ENCODE results near the gene F10. TPM values are rescaled to one million over a fixed set of nuclear protein-coding genes. Genes with fewer than 3 reads are reported as not detected.
A peak's percentile ranks its signal among the peaks of the same experiment; 100 is the strongest.

Gene F10
- total RNA-seq, 1 donor from 2014 or later, result 8.9 TPM

DNA sequence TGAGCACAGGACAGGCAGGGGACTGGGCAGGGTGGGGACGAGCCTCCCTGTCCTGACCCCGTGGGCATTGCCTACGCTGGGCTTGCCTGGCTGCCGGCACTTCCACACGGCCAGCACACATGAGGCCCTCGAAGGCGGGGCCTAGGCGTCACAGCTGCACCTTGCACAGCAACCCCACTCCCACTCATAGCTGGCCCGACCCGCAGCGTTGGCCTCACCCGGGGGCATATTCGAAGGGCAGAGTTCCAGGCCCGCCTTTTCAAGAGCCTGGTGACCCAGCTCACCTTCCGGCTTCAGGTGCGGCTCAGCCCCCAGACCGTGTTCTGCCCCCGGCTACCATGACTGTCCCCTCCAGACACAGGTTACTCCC lies 19.0 kb downstream of the F10 start:
- no peaks in the 10 kb centered on the region for H3K4me1 ChIP-seq
- intact Hi-C loops (cut with DNase I), result no loop called here
- TF ChIP-seq, protein P1, sequence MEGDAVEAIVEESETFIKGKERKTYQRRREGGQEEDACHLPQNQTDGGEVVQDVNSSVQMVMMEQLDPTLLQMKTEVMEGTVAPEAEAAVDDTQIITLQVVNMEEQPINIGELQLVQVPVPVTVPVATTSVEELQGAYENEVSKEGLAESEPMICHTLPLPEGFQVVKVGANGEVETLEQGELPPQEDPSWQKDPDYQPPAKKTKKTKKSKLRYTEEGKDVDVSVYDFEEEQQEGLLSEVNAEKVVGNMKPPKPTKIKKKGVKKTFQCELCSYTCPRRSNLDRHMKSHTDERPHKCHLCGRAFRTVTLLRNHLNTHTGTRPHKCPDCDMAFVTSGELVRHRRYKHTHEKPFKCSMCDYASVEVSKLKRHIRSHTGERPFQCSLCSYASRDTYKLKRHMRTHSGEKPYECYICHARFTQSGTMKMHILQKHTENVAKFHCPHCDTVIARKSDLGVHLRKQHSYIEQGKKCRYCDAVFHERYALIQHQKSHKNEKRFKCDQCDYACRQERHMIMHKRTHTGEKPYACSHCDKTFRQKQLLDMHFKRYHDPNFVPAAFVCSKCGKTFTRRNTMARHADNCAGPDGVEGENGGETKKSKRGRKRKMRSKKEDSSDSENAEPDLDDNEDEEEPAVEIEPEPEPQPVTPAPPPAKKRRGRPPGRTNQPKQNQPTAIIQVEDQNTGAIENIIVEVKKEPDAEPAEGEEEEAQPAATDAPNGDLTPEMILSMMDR (IDR thresholded peaks at IDR 0.05), result no peak
- no peaks in the 10 kb centered on the region for H3K36me3 ChIP-seq
- no peaks in the 10 kb centered on the region for H3K27me3 ChIP-seq (ENCODE audit: low read depth)
- DNase-seq (peak; percentile 40), ATAC-seq (no peak)
- H3K27ac ChIP-seq, result no peak overlapping the region
- H3K4me3 ChIP-seq, result no peak overlapping the region
- H3K9me3 ChIP-seq, result no peaks in the 10 kb centered on the region

DNA sequence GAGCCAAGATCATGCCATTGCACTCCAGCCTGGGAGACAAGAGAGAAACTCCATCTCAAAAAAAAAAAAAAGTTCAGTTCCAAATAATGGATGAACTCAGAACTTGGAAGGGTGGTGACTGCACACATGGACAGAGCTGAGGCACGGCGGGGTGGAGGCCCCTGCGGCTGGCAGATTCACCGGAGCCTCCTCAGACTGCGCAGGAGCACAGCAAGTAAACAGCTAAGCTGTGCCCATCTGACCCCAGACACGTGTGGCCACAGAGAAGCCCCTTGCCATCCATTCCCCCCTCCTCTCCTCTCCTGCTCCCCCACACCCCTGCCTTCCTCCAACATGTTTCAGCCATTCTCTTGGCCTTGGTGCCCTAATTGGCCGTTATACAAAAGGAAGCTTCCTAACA lies 20.3 kb downstream of the F10 start:
- ATAC-seq, result no peak
- DNase-seq, result no peak
- H3K27me3 ChIP-seq (ENCODE audit: low read depth), result no peaks in the 10 kb centered on the region
- TF ChIP-seq, protein P1 (IDR thresholded peaks at IDR 0.05), result no peak
- no peaks in the 10 kb centered on the region for H3K36me3 ChIP-seq
- H3K4me3 ChIP-seq, result no peak overlapping the region
- no peaks in the 10 kb centered on the region for H3K9me3 ChIP-seq
- H3K4me1 ChIP-seq, result no peaks in the 10 kb centered on the region
- H3K27ac ChIP-seq, result no peak overlapping the region
- intact Hi-C loops (cut with DNase I), result no loop called here

- intact Hi-C loops (cut with DNase I), result no loop called here
- Histone ChIP-seq H3K4me1 (no peaks in the 10 kb centered on the region), H3K4me3 (no peak overlapping the region), H3K9me3 (no peaks in the 10 kb centered on the region), H3K27ac (no peak overlapping the region), H3K36me3 (no peaks in the 10 kb centered on the region), H3K27me3 (ENCODE audit: low read depth) (no peaks in the 10 kb centered on the region)
- DNase-seq, result peak; percentile 36
- TF ChIP-seq, protein P1 (IDR thresholded peaks at IDR 0.05), result no peak
- no peak for ATAC-seq
These were observed 21.1 kb downstream of the F10 start for GRCh38 chr13:113143466-113144254.

GRCh38 chr13:113144255-113144629 lies 21.6 kb downstream of the F10 start:
- TF ChIP-seq, protein P1 (IDR thresholded peaks at IDR 0.05), result no peak
- intact Hi-C loops (cut with DNase I), result no loop called here
- no peaks in the 10 kb centered on the region for H3K9me3 ChIP-seq
- DNase-seq, result no peak
- no peaks in the 10 kb centered on the region for H3K27me3 ChIP-seq (ENCODE audit: low read depth)
- H3K36me3 ChIP-seq, result no peaks in the 10 kb centered on the region
- no peak for ATAC-seq
- no peaks in the 10 kb centered on the region for H3K4me1 ChIP-seq
- H3K4me3 ChIP-seq, result no peak overlapping the region
- H3K27ac ChIP-seq, result no peak overlapping the region

- H3K4me1 ChIP-seq, result no peaks in the 10 kb centered on the region
- TF ChIP-seq, protein P1 (IDR thresholded peaks at IDR 0.05), result no peak
- no peak overlapping the region for H3K4me3 ChIP-seq
- intact Hi-C loops (cut with DNase I), result no loop called here
- no peaks in the 10 kb centered on the region for H3K9me3 ChIP-seq
- H3K36me3 ChIP-seq, result no peaks in the 10 kb centered on the region
- DNase-seq, result no peak
- H3K27me3 ChIP-seq (ENCODE audit: low read depth), result no peaks in the 10 kb centered on the region
- no peak overlapping the region for H3K27ac ChIP-seq
- ATAC-seq, result no peak
These were observed 22.9 kb downstream of the F10 start for GRCh38 chr13:113145496-113145895.
